GM12878 (cell line): ENCODE results near the gene CDH15. TPM values are rescaled to one million over a fixed set of nuclear protein-coding genes. Genes with fewer than 3 reads are reported as not detected.
A peak's percentile ranks its signal among the peaks of the same experiment; 100 is the strongest.

Experiments
- ATF2 ChIP-seq: IDR thresholded peaks from 2 replicates; pipeline ENCODE4 v1.6.1; 2012; ENCODE audit warnings: low read length, inconsistent platforms
- CBX3 ChIP-seq: fragments of 200-600 bp; sonication (generic); IDR thresholded peaks from 2 replicates; pipeline ENCODE4 v1.6.1; 2016; ENCODE audit warnings: low read depth, borderline replicate concordance
- CREB1 ChIP-seq: IDR thresholded peaks from 2 replicates; pipeline ENCODE4 v1.6.1; 2012; ENCODE audit warnings: low read depth, mild to moderate bottlenecking, inconsistent platforms
- EZH2 ChIP-seq: IDR thresholded peaks from 2 replicates; pipeline ENCODE4 v1.6.1; 2012; ENCODE audit warnings: low read depth, mild to moderate bottlenecking, control low read depth, inconsistent platforms, low read length, borderline replicate concordance; ENCODE audit not compliant: control insufficient read depth
- IRF5 ChIP-seq: fragments of 450-650 bp; IDR thresholded peaks from 2 replicates; pipeline ENCODE4 v1.6.1; 2017; ENCODE audit warnings: borderline replicate concordance
- JUNB ChIP-seq: IDR thresholded peaks from 2 replicates; pipeline ENCODE4 v1.6.1; 2016; ENCODE audit warnings: antibody characterized with exemption, mild to moderate bottlenecking
- KDM1A ChIP-seq: fragments of 200-600 bp; sonication (generic); IDR thresholded peaks from 2 replicates; pipeline ENCODE4 v1.6.1; 2016; ENCODE audit warnings: borderline replicate concordance
- NR2C2 ChIP-seq: IDR thresholded peaks from 2 replicates; pipeline ENCODE4 v1.6.1; 2011; ENCODE audit warnings: borderline replicate concordance, low read depth; ENCODE audit not compliant: control insufficient read depth, insufficient read length
- NRF1 ChIP-seq: conservative IDR thresholded peaks from 2 replicates; pipeline ENCODE4 v1.6.1; 2011; ENCODE audit warnings: mild to moderate bottlenecking, low read depth, low read length, improper control_type of control experiment
- POLR2A ChIP-seq: IDR thresholded peaks from 2 replicates; pipeline ENCODE4 v1.6.1; 2011; ENCODE audit warnings: low read depth, mild to moderate bottlenecking, low read length
- RAD21 ChIP-seq: IDR thresholded peaks from 2 replicates; pipeline ENCODE4 v1.6.1; 2011; ENCODE audit warnings: mild to moderate bottlenecking, low read depth, low read length, moderate library complexity; ENCODE audit not compliant: insufficient read depth
- RFX5 ChIP-seq: IDR thresholded peaks from 2 replicates; pipeline ENCODE4 v1.6.1; 2011; ENCODE audit warnings: low read depth, low read length, improper control_type of control experiment
- RUNX3 ChIP-seq: IDR thresholded peaks from 2 replicates; pipeline ENCODE4 v1.6.1; 2012; ENCODE audit warnings: low read length, inconsistent platforms
- SMAD5 ChIP-seq: IDR thresholded peaks from 2 replicates; pipeline ENCODE4 v1.6.1; 2016; ENCODE audit warnings: antibody characterized with exemption, low read depth
- SMC3 ChIP-seq: IDR thresholded peaks from 2 replicates; pipeline ENCODE4 v1.6.1; 2011; ENCODE audit warnings: low read length, improper control_type of control experiment, borderline replicate concordance
- SP1 ChIP-seq: IDR thresholded peaks from one replicate; pipeline ENCODE4 v1.6.1; 2011; ENCODE audit warnings: low read depth, low read length
- STAT3 ChIP-seq: IDR thresholded peaks from 2 replicates; pipeline ENCODE4 v1.6.1; 2011; ENCODE audit warnings: low read depth, low read length, improper control_type of control experiment
- TCF12 ChIP-seq: IDR thresholded peaks from 2 replicates; pipeline ENCODE4 v1.6.1; 2011; ENCODE audit warnings: low read depth, mild to moderate bottlenecking, low read length
- TCF3 ChIP-seq: IDR thresholded peaks from 2 replicates; pipeline ENCODE4 v1.6.1; 2012; ENCODE audit warnings: low read depth, mild to moderate bottlenecking, low read length, borderline replicate concordance; ENCODE audit not compliant: insufficient read depth
- USF1 ChIP-seq: IDR thresholded peaks from 2 replicates; pipeline ENCODE4 v1.6.1; 2011; ENCODE audit warnings: borderline replicate concordance, low read depth, mild to moderate bottlenecking, moderate library complexity, mixed read lengths, low read length; ENCODE audit not compliant: insufficient read depth; ENCODE audit errors: extremely low read length
- WRNIP1 ChIP-seq: IDR thresholded peaks from 2 replicates; pipeline ENCODE4 v1.6.1; 2011; ENCODE audit warnings: low read depth, low read length, improper control_type of control experiment, borderline replicate concordance
- ZNF687 ChIP-seq: fragments of 450-650 bp; IDR thresholded peaks from 2 replicates; pipeline ENCODE4 v1.6.1; 2017; ENCODE audit warnings: mild to moderate bottlenecking, moderate library complexity
- polyA plus RNA-seq, 11 experiments: library from polyadenylated mRNA; depleted of rRNA in 4 of 11; unstranded in 6 of 11; stranded (reverse) in 5 of 11; fragments of >200 nt; fragmentation: Nextera tagmentation in 4 of 11; fragmentation: Illumina TruSeq in 1 of 11; extraction: Ambion mirVana in 4 of 11; extraction: Trizol in 1 of 11; gene quantifications; 1 replicate in 1 of 11; 2 replicates in 10 of 11; pipeline versions ENCODE4 v1.2.1 to v1.2.3, GENCODE V29; 2011 to 2016; ENCODE audit warnings: inconsistent platforms in 2 of 11, missing spikeins in 2 of 11, low read depth in 1 of 11
- total RNA-seq, 4 experiments: library from RNA; depleted of rRNA in 3 of 4; stranded (reverse); fragments of >200 nt in 3 of 4; fragmentation: Illumina TruSeq in 1 of 4; extraction: Trizol in 1 of 4; gene quantifications; 2 replicates each; pipeline versions ENCODE4 v1.2.1 to v1.2.3, GENCODE V29; 2013 to 2021
- TF ChIP-seq, protein P1 (sequence below): fragments of 450-650 bp; IDR thresholded peaks from 2 replicates; pipeline ENCODE4 v1.6.1; 2016; ENCODE audit warnings: mild to moderate bottlenecking

The CDH15 gene
- total and polyA plus RNA-seq, 10 of the 15 experiments (the other 5 are each of a cell fraction or from before 2014, with no cell fraction given): 0.02 to 0.06 TPM; not detected in 8

GRCh38 chr16:89122322-89122851 lies 49.2 kb upstream of the CDH15 start (continued):
- TF ChIP-seq KDM1A (no peak), CBX3 (no peak), TCF12 (peak; percentile 69; the same call in 1 of the 2 replicates), WRNIP1 (no peak), STAT3 (no peak), RAD21 (no peak), CREB1 (no peak), RFX5 (no peak), SMC3 (no peak), NRF1 (no peak), JUNB (no peak), SMAD5 (no peak), IRF5 (no peak), TCF3 (peak; percentile 64; the same call in 1 of the 2 replicates), NR2C2 (no peak), ATF2 (no peak), USF1 (peak; percentile 13), RUNX3 (no peak), POLR2A (peak; percentile 14; the same call in 1 of the 2 replicates), EZH2 (no peak), ZNF687 (0 out of 2 replicates have a peak, but pooled peaks have one; percentile 57), SP1 (no peak)
- TF ChIP-seq, protein P1, sequence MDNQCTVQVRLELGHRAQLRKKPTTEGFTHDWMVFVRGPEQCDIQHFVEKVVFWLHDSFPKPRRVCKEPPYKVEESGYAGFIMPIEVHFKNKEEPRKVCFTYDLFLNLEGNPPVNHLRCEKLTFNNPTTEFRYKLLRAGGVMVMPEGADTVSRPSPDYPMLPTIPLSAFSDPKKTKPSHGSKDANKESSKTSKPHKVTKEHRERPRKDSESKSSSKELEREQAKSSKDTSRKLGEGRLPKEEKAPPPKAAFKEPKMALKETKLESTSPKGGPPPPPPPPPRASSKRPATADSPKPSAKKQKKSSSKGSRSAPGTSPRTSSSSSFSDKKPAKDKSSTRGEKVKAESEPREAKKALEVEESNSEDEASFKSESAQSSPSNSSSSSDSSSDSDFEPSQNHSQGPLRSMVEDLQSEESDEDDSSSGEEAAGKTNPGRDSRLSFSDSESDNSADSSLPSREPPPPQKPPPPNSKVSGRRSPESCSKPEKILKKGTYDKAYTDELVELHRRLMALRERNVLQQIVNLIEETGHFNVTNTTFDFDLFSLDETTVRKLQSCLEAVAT: no peak
